GM19324 (cell line): ENCODE measurements around the gene PLK5.
"Not testable (repeated sequence)": the region's sequence is repeated elsewhere in the genome, so short reads cannot be mapped to it uniquely, and the experiment has no call there.

Experiments used
- ATAC-seq: cut with Tn5 transposase; IDR thresholded peaks from one replicate; pipeline ENCODE4 v1.9.1; 2021; ENCODE audit warnings: mild to moderate bottlenecking, moderate library complexity; ENCODE audit not compliant: unreplicated experiment, low FRiP score

PLK5 gene

GRCh38 chr19:1507192-1507660 lies 16.7 kb upstream of the PLK5 start:
- no peak for ATAC-seq

- ATAC-seq = no peak
These were observed 15.9 kb upstream of the PLK5 start for GRCh38 chr19:1507763-1508506.

- no peak for ATAC-seq
These were observed 15.4 kb upstream of the PLK5 start for GRCh38 chr19:1508507-1508856.

GRCh38 chr19:1509602-1510441 lies 14.1 kb upstream of the PLK5 start:
- ATAC-seq = no peak

- no peak for ATAC-seq
These were observed 13.5 kb upstream of the PLK5 start for GRCh38 chr19:1510442-1510806.

GRCh38 chr19:1510807-1511206 lies 13.1 kb upstream of the PLK5 start:
- ATAC-seq = no peak

GRCh38 chr19:1511318-1512317 lies 12.3 kb upstream of the PLK5 start:
- no peak for ATAC-seq

- no peak for ATAC-seq
These were observed 11.0 kb upstream of the PLK5 start, which contains the start of gene ADAMTSL5 for GRCh38 chr19:1512671-1513498. Gene ADAMTSL5 (minus strand): TSS chr19:1513019. CDS start chr19:1510943, 2,076 bp downstream.

- ATAC-seq = no peak
These were observed 10.2 kb upstream of the PLK5 start for GRCh38 chr19:1513499-1514294.

GRCh38 chr19:1514295-1514661 lies 9.6 kb upstream of the PLK5 start:
- ATAC-seq = no peak

GRCh38 chr19:1514986-1515721 lies 8.7 kb upstream of the PLK5 start:
- no peak for ATAC-seq

- no peak for ATAC-seq
These were observed 7.5 kb upstream of the PLK5 start for GRCh38 chr19:1516395-1516753.

GRCh38 chr19:1518471-1518870 lies 5.4 kb upstream of the PLK5 start:
- ATAC-seq = no peak

GRCh38 chr19:1519802-1520201 lies 4.1 kb upstream of the PLK5 start:
- ATAC-seq = not testable (repeated sequence)

GRCh38 chr19:1520203-1520780 lies 3.6 kb upstream of the PLK5 start:
- ATAC-seq = no peak

GRCh38 chr19:1521636-1522035 lies 2.2 kb upstream of the PLK5 start:
- no peak for ATAC-seq

- ATAC-seq = no peak
These were observed 1.8 kb upstream of the PLK5 start for GRCh38 chr19:1522061-1522460.

GRCh38 chr19:1522838-1523237 lies 1.0 kb upstream of the PLK5 start:
- ATAC-seq = no peak
